Esophagus squamous epithelium (tissue), 5 donors: ENCODE data around the gene WFDC10B. TPM values are rescaled to one million over a fixed set of nuclear protein-coding genes. Genes with fewer than 3 reads are reported as not detected.

Experiments
- DNase-seq: peaks from one replicate; lab custom pipeline; 2025; lab: John Stamatoyannopoulos, UW
- H3K27ac ChIP-seq, 4 donors: fragments of 200-600 bp; sonication (generic); one replicate each; pipeline ENCODE4 v1.5.1; 2016 to 2019; ENCODE audit warnings: mild to moderate bottlenecking in 1 of 4
- H3K27me3 ChIP-seq, 4 donors: fragments of 200-600 bp; sonication (generic); 1 replicate in 3 of 4; 2 replicates in 1 of 4; pipeline versions ENCODE4 v1.5.1 to v1.6.0; 2017 to 2021; ENCODE audit warnings: antibody characterized with exemption in 1 of 4
- H3K36me3 ChIP-seq, 3 donors: fragments of 200-600 bp; sonication (generic); one replicate each; pipeline ENCODE4 v1.5.1; 2016 to 2019
- H3K4me1 ChIP-seq, 3 donors: fragments of 200-600 bp; sonication (generic); one replicate each; pipeline ENCODE4 v1.5.1; 2017 to 2019
- H3K4me3 ChIP-seq, 4 donors: fragments of 200-600 bp; sonication (generic); 1 replicate in 3 of 4; 2 replicates in 1 of 4; pipeline ENCODE4 v1.5.1; 2016 to 2019; ENCODE audit warnings: mild to moderate bottlenecking in 2 of 4, moderate library complexity in 1 of 4
- H3K9me3 ChIP-seq, 3 donors: fragments of 200-600 bp; sonication (generic); one replicate each; pipeline ENCODE4 v1.5.1; 2016 to 2019
- POLR2A ChIP-seq, 4 donors: fragments of 450-650 bp; IDR thresholded peaks; one replicate each; pipeline ENCODE4 v1.6.1; 2017; ENCODE audit warnings: antibody characterized with exemption in 4 of 4, mild to moderate bottlenecking in 4 of 4, moderate library complexity in 3 of 4
- WGBS, 2 donors: methylation state at CpG; one replicate each; pipeline ENCODE4 v1.1.5; 2018; 5-methylcytosine and 5-hydroxymethylcytosine counted together
- intact Hi-C: fragments of 100-400 bp; cut with DNase I; formaldehyde crosslinking; loops from one replicate; pipeline ENCODE4 v1.15.0; 2022
- small RNA-seq, 4 donors: library from RNA; depleted of rRNA; stranded (forward); fragments of <200 nt; gene quantifications; one replicate each; pipeline ENCODE3, GENCODE V24; 2016
- total RNA-seq, 4 donors: library from RNA; depleted of rRNA; stranded (reverse); fragments of >200 nt; gene quantifications; one replicate each; pipeline ENCODE4 v1.1.0, GENCODE V29; 2016
- TF ChIP-seq, protein P1 (sequence below), 6 experiments: fragments of 450-650 bp in 4 of 6; fragments of 200-600 bp in 2 of 6; sonication (generic) in 2 of 6; IDR thresholded peaks; one replicate each; pipeline ENCODE4 v1.5.1; 2016 to 2019; ENCODE audit warnings: antibody characterized with exemption in 6 of 6, mild to moderate bottlenecking in 4 of 6, moderate library complexity in 4 of 6
- donor health status: DM: yes; HTN: yes; CAD: no.

WFDC10B gene
- total RNA-seq, 4 donors from 2014 or later, result not detected

- Histone ChIP-seq H3K27ac (no peak overlapping the region), H3K36me3 (no peaks in the 10 kb centered on the region), H3K4me3 (no peak overlapping the region), H3K9me3 (no peaks in the 10 kb centered on the region), H3K4me1 (no peaks in the 10 kb centered on the region), H3K27me3 (peaks cover 0 to 22% (median 0%) of the 10 kb centered on the region in 4 donors)
- no peak for DNase-seq
- WGBS, 2 donors, result 80 to 89% methylated on average over 1 of the region's 1 CpG
- TF ChIP-seq, protein P1, sequence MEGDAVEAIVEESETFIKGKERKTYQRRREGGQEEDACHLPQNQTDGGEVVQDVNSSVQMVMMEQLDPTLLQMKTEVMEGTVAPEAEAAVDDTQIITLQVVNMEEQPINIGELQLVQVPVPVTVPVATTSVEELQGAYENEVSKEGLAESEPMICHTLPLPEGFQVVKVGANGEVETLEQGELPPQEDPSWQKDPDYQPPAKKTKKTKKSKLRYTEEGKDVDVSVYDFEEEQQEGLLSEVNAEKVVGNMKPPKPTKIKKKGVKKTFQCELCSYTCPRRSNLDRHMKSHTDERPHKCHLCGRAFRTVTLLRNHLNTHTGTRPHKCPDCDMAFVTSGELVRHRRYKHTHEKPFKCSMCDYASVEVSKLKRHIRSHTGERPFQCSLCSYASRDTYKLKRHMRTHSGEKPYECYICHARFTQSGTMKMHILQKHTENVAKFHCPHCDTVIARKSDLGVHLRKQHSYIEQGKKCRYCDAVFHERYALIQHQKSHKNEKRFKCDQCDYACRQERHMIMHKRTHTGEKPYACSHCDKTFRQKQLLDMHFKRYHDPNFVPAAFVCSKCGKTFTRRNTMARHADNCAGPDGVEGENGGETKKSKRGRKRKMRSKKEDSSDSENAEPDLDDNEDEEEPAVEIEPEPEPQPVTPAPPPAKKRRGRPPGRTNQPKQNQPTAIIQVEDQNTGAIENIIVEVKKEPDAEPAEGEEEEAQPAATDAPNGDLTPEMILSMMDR (IDR thresholded peaks at IDR 0.05), result no peak
- no peak for TF ChIP-seq POLR2A (IDR thresholded peaks at IDR 0.05)
- intact Hi-C loops, result no loop called here
Observed at GRCh38 chr20:45636513-45636912, 68.3 kb downstream of the WFDC10B start.

Small RNAs within 50 kb of the gene (small RNA-seq; reads per million reads assigned to genes)
- 0 to 0.07 (median 0) reads per million in 4 donors for gene MIR3617
- 0 reads per million in 4 donors for gene SPINT5P

Other genes with a start within 250 kb of the WFDC10B start
- gene WFDC2, start 235.3 kb downstream of the WFDC10B start, total RNA-seq, result 10 to 100 TPM in 1 of 4 donors, under 1 TPM in 1, not detected in 2; 0.99 to 37.7 TPM
- gene SPINT3, start 189.4 kb downstream of the WFDC10B start, total RNA-seq, result not detected
- gene WFDC6, start 165.5 kb downstream of the WFDC10B start, total RNA-seq, result not detected
- not detected for gene EPPIN, start 157.6 kb downstream of the WFDC10B start, total RNA-seq
- not detected for gene WFDC8, start 125.7 kb downstream of the WFDC10B start, total RNA-seq
- not detected for gene WFDC10A, start 75.3 kb downstream of the WFDC10B start, total RNA-seq
- not detected for gene WFDC9, start 73.7 kb downstream of the WFDC10B start, total RNA-seq
- not detected for gene WFDC11, start 34.8 kb downstream of the WFDC10B start, total RNA-seq
- not detected for gene WFDC13, start 3.0 kb downstream of the WFDC10B start, total RNA-seq
- gene SPINT4, start 17.3 kb upstream of the WFDC10B start, total RNA-seq, result not detected
- 1 to 10 TPM in 1 of 4 donors, not detected in 3; 1.3 TPM for gene WFDC3, start 86.9 kb upstream of the WFDC10B start, total RNA-seq
- 10 to 100 TPM; 13.9 to 23.1 (median 20.3) TPM for gene DNTTIP1, start 86.9 kb upstream of the WFDC10B start, total RNA-seq
- 10 to 100 TPM; 17.4 to 54.4 (median 31.2) TPM for gene UBE2C, start 107.6 kb upstream of the WFDC10B start, total RNA-seq
- 1 to 10 TPM in 1 of 4 donors, not detected in 3; 1.1 TPM for gene TNNC2, start 122.3 kb upstream of the WFDC10B start, total RNA-seq
- 10 to 100 TPM; 21.2 to 43.2 (median 37.4) TPM for gene SNX21, start 128.8 kb upstream of the WFDC10B start, total RNA-seq
- 10 to 100 TPM; 27.7 to 35.0 (median 31.1) TPM for gene ACOT8, start 152.4 kb upstream of the WFDC10B start, total RNA-seq
- gene ZSWIM3, start 152.6 kb upstream of the WFDC10B start, total RNA-seq, result 1 to 10 TPM; 1.1 to 3.2 (median 2.5) TPM
- gene ZSWIM1, start 176.2 kb upstream of the WFDC10B start, total RNA-seq, result 1 to 10 TPM; 6.6 to 8.8 (median 7.6) TPM
- gene SPATA25, start 182.6 kb upstream of the WFDC10B start, total RNA-seq, result 1 to 10 TPM in 2 of 4 donors, not detected in 2; 1.1 to 1.3 TPM
- gene NEURL2, start 186.2 kb upstream of the WFDC10B start, total RNA-seq, result 1 to 10 TPM; 4.1 to 6.5 (median 5.5) TPM
- gene CTSA, start 186.3 kb upstream of the WFDC10B start, total RNA-seq, result 10 to 100 TPM; 44.5 to 74.8 (median 56.8) TPM
- 100 to 1,000 TPM in 2 of 4 donors, 10 to 100 TPM in 1, 1 to 10 TPM in 1; 5.9 to 248 (median 92.6) TPM for gene PLTP, start 207.1 kb upstream of the WFDC10B start, total RNA-seq
- 10 to 100 TPM; 10.4 to 36.8 (median 16.4) TPM for gene PCIF1, start 229.7 kb upstream of the WFDC10B start, total RNA-seq